ENCODE measurements around the gene TSPAN18.

Gene TSPAN18

DNA sequence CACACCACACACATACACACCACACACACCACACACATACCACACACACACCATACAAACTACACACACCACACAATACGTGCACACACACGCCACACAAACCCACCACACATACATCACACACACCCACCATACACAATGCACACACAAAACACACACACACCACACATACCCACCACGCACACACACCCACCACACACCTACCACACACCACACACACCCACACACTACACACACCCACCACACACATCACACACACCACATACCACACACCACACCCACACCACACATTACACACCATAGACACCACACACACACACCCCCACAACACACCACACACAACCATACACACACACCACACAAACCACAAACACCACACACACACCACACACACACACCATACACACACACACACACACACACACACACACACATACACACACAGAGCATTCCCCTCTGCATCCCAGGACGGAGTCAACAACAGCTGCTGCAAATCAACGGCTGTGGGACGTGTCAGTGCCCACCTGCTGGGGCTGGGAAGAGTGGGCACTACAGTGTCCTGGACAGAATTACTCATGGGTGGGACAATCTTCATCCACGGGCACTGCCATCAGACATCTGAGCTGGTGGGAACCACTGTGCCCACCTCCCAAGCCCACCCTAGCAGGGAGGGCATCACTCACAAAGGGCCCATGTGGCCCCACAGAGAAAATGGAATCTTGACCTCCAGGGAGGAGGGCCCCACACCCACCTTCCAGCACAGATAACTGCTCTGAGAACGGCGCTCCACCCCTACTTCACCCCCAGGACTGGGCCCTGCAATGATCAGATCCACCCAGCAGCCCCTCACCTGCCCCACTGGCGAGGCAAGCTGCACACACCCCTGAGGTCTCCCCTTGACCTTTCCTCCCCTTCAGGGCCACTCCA is 215.5 kb downstream of the TSPAN18 start:
- no peak for DNase-seq (ENCODE audit: low read depth in 2 of 2)

GRCh38 chr11:44943118-44943517 is 216.4 kb downstream of the TSPAN18 start:
- DNase-seq (ENCODE audit: low read depth in 2 of 2), result no peak

DNA sequence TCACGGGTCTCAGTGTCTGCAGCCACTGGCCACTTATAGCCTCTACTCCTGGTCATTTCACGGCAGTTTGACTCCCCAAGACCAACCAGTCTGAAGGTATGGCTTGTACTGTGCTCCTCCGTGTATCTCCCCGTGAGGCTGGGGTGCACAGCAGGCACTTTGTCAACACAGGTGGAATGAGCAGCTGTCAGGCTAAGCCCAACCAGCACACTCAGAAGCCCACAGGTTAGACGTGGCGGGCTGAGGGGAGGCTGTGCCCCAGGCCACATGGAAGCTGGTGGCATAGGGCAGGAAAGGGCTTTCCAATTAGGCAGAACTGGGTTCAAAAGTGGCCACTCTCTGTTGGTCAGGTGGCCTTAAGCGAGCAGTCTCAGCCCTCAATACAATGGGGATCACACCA is 216.9 kb downstream of the TSPAN18 start:
- no peak for DNase-seq (ENCODE audit: low read depth in 2 of 2)

- DNase-seq (ENCODE audit: low read depth in 2 of 2), result no peak
Observed at GRCh38 chr11:44944181-44944852, 217.6 kb downstream of the TSPAN18 start.

DNA sequence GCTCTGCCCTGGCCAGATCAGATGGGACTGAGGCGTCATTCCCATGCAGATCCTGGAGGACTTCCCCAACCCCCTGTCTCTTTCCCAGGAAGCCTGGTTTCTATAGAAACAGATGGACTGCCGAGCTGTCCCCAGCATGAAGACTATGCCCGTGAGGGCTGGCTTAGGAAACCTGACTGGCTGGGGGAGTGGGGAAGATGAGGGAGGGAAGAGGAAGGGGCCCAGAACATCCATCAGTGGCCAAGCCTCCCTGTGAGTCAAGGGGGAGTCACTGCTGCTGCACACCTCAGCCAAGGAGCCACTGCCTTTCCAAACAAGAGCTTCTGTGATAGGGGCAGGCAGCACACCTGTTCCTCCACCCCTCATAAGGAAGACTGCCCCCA is 218.1 kb downstream of the TSPAN18 start:
- no peak for DNase-seq (ENCODE audit: low read depth in 2 of 2)

DNA sequence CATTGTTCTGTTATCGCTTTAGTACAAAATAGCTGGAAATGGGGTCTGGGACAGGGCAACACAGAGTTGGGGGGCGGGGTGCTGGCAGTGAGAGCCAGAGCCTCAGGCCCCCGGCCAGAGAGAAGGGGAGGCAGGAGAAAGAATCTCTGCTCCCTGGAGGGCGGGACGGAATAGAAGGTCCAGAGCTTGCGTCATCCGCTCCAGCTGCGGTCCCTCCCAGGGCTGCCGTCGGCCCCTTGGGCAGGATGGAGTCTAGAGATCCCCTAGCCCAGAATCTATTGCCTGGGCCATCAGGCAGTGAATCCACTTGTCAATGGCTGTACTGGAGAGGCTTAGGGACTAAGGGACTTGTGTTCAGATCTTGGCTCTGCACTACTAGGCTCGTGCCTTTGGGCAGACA is 218.9 kb downstream of the TSPAN18 start:
- no peak for DNase-seq (ENCODE audit: low read depth in 2 of 2)

GRCh38 chr11:44946263-44946662 is 219.5 kb downstream of the TSPAN18 start:
- no peak for DNase-seq (ENCODE audit: low read depth in 2 of 2)

DNA sequence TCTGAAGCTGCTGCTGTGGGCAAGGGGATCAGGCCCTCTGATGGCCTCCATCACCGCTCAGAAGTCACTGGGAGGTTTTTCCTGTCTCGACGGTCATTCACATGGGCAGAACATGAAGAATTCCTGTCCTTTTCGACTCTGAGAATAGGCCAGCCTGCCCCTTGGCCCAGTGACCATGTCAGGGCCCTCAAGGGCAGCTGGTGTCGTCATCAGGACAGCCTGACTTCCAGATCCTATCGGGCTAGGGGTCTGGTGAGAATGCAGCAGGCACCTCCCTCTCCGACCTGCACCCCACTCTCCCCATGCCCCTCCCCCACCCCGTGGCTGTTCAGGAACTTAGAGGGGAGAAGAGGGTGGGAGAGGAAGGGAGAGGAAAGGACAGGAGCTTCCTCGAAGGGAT is 220.4 kb downstream of the TSPAN18 start:
- DNase-seq (ENCODE audit: low read depth in 2 of 2), result no peak

- DNase-seq (ENCODE audit: low read depth in 2 of 2), result no peak
Observed at GRCh38 chr11:44948155-44948554, 221.4 kb downstream of the TSPAN18 start.

GRCh38 chr11:44949160-44950030 is 222.6 kb downstream of the TSPAN18 start:
- DNase-seq (ENCODE audit: low read depth in 2 of 2), result no peak

GRCh38 chr11:44950031-44950624 is 223.4 kb downstream of the TSPAN18 start:
- DNase-seq (ENCODE audit: low read depth in 2 of 2), result no peak

DNA sequence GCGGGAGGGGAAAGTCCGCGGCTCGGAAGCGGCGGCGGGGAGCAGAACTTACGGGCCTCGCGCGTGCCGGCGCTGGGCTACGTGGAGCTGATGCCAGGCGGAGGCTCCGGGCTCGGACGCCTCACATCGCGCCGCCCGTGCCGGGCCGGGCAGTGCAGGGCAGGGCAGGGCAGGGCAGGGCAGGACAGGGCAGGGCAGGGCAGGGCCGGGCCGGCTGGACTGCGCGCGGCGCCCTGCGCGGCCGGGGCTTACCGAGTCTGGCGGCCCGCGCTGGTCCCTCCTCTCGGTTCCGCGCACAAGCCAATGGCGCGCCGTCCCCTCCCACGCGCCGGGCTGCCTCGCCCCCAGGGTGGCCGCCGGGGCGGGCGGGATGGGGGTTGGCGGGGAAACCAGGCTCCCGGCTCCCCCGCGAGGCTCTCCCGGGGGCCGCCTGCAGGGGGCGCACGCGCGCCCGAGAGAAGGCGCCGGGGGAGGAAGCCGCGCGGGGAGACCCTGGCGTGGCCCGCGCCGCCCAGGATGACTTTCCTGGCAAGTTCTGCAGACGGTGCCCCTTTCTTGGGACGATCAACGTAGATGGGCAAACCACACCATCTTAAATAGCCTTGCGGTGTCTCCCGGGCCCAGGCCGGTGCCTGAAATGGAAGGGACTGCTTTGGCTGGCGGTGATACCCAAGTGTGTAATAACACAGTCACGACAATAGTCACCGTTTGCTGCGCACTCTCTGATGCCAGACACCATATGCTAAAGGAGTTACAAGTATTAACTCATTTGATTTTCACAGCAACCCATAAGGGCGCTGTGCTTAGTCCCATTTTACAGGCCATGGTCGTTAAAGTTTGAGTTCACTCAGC is 224.1 kb downstream of the TSPAN18 start, which contains the start of gene TP53I11:
Gene TP53I11, minus strand, starts transcription at position 259 of the 852 bp plus-strand sequence. CDS start 12,548 bp downstream, outside the sequence.
- DNase-seq (ENCODE audit: low read depth in 2 of 2), result peak; percentile 19 to 29

GRCh38 chr11:44952082-44952481 is 225.3 kb downstream of the TSPAN18 start:
- DNase-seq (ENCODE audit: low read depth in 2 of 2), result no peak

DNA sequence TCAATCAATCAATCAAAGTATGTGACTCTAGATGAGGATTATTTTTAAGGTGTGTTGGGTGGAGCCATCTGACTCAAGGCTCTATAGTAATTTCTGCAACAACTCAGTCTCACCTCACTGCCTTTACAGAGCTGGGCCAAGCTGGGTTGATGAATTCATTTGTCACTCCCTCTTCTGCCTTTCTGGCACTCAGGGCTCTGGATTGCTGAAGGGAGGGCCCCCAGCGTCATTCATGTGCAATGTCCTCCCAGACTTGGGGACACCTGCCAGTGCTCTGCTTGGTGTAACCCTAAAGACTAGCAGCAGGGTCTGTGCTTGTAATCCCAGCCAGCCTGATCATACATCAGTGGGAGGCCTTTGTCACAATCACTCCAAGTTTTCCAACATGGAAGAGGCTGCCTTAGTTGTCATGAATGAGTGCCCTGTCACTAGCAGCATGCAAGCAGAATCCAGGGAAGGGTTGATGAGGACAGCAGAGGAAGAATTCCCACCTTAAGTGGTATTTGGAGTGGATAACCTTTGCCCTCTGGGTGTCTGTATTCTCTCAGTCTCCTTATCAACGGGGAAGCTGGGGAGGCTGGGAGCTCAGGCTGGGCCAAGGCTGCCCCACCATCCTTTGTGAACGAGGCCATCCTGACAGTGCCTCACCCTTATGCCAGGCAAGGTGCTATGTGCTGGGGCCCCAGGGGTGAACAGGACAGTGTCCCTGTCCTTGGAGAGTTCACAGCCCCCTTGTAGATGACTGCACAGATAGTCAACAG is 225.9 kb downstream of the TSPAN18 start:
- DNase-seq (ENCODE audit: low read depth in 2 of 2), result no peak

GRCh38 chr11:44954051-44954906 is 227.5 kb downstream of the TSPAN18 start:
- DNase-seq (ENCODE audit: low read depth in 2 of 2), result no peak

GRCh38 chr11:44955015-44955738 is 228.4 kb downstream of the TSPAN18 start:
- DNase-seq (ENCODE audit: low read depth in 2 of 2), result no peak

- no peak for DNase-seq (ENCODE audit: low read depth in 2 of 2)
Observed at GRCh38 chr11:44957040-44957515, 230.3 kb downstream of the TSPAN18 start.
